ENCODE results near the gene SPRED2.

DNA sequence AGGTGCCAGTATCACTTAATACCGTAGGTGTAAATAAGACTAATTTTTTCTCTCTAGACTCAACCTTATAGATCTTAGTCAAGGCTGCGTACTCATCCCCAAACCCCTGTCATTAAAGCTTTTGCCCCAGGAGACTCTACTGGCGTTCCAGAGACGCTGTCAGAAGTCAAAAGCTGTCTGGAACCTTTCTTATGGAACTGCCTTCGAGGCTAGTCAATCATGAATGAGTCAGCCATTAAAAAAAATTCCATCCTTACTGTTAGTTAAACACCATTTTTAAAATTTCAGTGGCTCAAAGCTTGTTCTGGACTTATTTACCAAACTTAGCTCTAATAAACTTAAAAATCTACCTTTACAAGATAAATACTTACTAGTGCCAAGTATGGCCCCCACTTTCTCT is 52.1 kb downstream of the SPRED2 start:
- TF ChIP-seq, protein P1, sequence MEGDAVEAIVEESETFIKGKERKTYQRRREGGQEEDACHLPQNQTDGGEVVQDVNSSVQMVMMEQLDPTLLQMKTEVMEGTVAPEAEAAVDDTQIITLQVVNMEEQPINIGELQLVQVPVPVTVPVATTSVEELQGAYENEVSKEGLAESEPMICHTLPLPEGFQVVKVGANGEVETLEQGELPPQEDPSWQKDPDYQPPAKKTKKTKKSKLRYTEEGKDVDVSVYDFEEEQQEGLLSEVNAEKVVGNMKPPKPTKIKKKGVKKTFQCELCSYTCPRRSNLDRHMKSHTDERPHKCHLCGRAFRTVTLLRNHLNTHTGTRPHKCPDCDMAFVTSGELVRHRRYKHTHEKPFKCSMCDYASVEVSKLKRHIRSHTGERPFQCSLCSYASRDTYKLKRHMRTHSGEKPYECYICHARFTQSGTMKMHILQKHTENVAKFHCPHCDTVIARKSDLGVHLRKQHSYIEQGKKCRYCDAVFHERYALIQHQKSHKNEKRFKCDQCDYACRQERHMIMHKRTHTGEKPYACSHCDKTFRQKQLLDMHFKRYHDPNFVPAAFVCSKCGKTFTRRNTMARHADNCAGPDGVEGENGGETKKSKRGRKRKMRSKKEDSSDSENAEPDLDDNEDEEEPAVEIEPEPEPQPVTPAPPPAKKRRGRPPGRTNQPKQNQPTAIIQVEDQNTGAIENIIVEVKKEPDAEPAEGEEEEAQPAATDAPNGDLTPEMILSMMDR (IDR thresholded peaks at IDR 0.05; ENCODE audit: insufficient read depth, low read length), result no peak
- no peak for TF ChIP-seq POLR2AphosphoS5 (IDR thresholded peaks at IDR 0.05; ENCODE audit: low read depth)
- TF ChIP-seq, protein P2, sequence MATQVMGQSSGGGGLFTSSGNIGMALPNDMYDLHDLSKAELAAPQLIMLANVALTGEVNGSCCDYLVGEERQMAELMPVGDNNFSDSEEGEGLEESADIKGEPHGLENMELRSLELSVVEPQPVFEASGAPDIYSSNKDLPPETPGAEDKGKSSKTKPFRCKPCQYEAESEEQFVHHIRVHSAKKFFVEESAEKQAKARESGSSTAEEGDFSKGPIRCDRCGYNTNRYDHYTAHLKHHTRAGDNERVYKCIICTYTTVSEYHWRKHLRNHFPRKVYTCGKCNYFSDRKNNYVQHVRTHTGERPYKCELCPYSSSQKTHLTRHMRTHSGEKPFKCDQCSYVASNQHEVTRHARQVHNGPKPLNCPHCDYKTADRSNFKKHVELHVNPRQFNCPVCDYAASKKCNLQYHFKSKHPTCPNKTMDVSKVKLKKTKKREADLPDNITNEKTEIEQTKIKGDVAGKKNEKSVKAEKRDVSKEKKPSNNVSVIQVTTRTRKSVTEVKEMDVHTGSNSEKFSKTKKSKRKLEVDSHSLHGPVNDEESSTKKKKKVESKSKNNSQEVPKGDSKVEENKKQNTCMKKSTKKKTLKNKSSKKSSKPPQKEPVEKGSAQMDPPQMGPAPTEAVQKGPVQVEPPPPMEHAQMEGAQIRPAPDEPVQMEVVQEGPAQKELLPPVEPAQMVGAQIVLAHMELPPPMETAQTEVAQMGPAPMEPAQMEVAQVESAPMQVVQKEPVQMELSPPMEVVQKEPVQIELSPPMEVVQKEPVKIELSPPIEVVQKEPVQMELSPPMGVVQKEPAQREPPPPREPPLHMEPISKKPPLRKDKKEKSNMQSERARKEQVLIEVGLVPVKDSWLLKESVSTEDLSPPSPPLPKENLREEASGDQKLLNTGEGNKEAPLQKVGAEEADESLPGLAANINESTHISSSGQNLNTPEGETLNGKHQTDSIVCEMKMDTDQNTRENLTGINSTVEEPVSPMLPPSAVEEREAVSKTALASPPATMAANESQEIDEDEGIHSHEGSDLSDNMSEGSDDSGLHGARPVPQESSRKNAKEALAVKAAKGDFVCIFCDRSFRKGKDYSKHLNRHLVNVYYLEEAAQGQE (IDR thresholded peaks at IDR 0.05; ENCODE audit: insufficient replicate concordance, low read depth), result no peak
